H1 (cell line): ENCODE data around the gene CAPN10.

Source experiments
- EZH2 ChIP-seq: fragments of 200-600 bp; sonication (generic); IDR thresholded peaks from 2 replicates; pipeline ENCODE4 v1.7.1; 2012; ENCODE audit warnings: low read depth, mild to moderate bottlenecking, moderate library complexity, low read length, inconsistent platforms; ENCODE audit not compliant: severe bottlenecking
- PHF8 ChIP-seq: fragments of 200-600 bp; sonication (generic); conservative IDR thresholded peaks from 2 replicates; pipeline ENCODE4 v1.7.1; 2012; ENCODE audit warnings: low read depth, mild to moderate bottlenecking, inconsistent platforms, low read length, moderate library complexity
- SP1 ChIP-seq: IDR thresholded peaks from 2 replicates; pipeline ENCODE4 v1.6.1; 2011; ENCODE audit warnings: low read depth, low read length
- SRF ChIP-seq: IDR thresholded peaks from 2 replicates; pipeline ENCODE4 v1.6.1; 2011; ENCODE audit warnings: mild to moderate bottlenecking, low read depth, low read length, moderate library complexity
- TF ChIP-seq, protein P1 (sequence below): IDR thresholded peaks from 2 replicates; pipeline ENCODE4 v1.6.1; 2012; ENCODE audit warnings: inconsistent platforms
- TF ChIP-seq, protein P2 (sequence below), 3 experiments: IDR thresholded peaks; 1 replicate in 2 of 3; 2 replicates in 1 of 3; pipeline versions ENCODE4 v1.5.1 to v1.6.1; 2011; ENCODE audit warnings: low read length in 3 of 3, mild to moderate bottlenecking in 3 of 3, inconsistent platforms in 2 of 3, low read depth in 1 of 3, moderate library complexity in 1 of 3; ENCODE audit not compliant: insufficient read depth in 1 of 3; ENCODE audit errors: control extremely low read depth in 1 of 3

DNA sequence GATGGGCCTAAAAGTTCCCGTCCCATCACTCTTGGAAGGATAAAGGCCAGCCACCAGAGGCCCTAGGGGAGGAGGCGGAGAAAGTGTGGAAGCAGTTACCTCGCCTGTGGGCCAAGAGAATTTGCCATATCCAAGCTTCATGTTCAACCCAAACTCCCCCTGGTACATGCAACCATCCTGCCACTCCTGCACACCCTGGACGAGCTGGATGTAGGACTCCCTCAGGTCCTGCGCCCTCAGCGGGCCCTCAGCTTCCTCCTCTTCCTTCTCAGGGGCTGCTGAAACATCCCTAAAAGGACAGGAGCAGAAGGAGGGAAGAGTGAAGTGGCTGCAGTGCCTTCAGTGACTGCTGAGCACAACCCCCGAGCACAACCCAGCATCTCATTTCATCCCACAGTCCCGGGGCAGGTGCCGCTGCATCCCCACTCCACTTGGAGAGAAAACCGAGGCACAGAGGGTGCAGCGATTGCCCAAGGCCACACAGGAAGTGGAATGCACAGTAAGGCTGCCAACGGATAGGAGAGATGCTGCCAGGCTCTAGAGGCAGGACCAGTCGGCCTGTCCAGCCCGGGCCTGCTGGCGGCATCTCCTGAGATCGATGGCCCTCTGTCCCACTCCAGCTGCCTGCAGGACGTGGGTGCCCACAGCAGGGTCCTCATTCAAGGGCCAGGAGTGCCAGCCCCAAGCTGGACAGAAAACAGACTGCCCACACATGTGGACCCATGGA, 31.6 kb upstream of the CAPN10 start:
- TF ChIP-seq SP1 = no peak
- no peak for TF ChIP-seq SRF
- TF ChIP-seq PHF8 = no peak
- TF ChIP-seq EZH2 = no peak
- TF ChIP-seq, protein P1, sequence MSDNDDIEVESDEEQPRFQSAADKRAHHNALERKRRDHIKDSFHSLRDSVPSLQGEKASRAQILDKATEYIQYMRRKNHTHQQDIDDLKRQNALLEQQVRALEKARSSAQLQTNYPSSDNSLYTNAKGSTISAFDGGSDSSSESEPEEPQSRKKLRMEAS = no peak
- TF ChIP-seq, protein P2, sequence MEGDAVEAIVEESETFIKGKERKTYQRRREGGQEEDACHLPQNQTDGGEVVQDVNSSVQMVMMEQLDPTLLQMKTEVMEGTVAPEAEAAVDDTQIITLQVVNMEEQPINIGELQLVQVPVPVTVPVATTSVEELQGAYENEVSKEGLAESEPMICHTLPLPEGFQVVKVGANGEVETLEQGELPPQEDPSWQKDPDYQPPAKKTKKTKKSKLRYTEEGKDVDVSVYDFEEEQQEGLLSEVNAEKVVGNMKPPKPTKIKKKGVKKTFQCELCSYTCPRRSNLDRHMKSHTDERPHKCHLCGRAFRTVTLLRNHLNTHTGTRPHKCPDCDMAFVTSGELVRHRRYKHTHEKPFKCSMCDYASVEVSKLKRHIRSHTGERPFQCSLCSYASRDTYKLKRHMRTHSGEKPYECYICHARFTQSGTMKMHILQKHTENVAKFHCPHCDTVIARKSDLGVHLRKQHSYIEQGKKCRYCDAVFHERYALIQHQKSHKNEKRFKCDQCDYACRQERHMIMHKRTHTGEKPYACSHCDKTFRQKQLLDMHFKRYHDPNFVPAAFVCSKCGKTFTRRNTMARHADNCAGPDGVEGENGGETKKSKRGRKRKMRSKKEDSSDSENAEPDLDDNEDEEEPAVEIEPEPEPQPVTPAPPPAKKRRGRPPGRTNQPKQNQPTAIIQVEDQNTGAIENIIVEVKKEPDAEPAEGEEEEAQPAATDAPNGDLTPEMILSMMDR (IDR thresholded peaks at IDR 0.05; ENCODE audit: control extremely low read depth in 1 of 3, insufficient read depth in 1 of 3, low read depth in 1 of 3, low read length in 3 of 3) = no peak
